ENCODE data around the gene ARV1.

The ARV1 gene

GRCh38 chr1:230937371-230937770, 41.5 kb upstream of the ARV1 start:
- no peak overlapping the region for H2AFZ ChIP-seq
- H3K9me3 ChIP-seq (ENCODE audit: control insufficient read depth, low read length) = no peaks in the 10 kb centered on the region
- H3K4me3 ChIP-seq (ENCODE audit: low read depth, low read length) = no peak overlapping the region
- no peaks in the 10 kb centered on the region for H3K36me3 ChIP-seq (ENCODE audit: control insufficient read depth, insufficient read depth, low read length)
- no peaks in the 10 kb centered on the region for H3K79me2 ChIP-seq
- no peaks in the 10 kb centered on the region for H3K27me3 ChIP-seq (ENCODE audit: control insufficient read depth, insufficient read depth, low read length)
- no peak overlapping the region for H3K4me2 ChIP-seq (ENCODE audit: low read length)
- TF ChIP-seq CTCF (IDR thresholded peaks at IDR 0.05) = no peak
- H3K9ac ChIP-seq = no peak overlapping the region
- no peaks in the 10 kb centered on the region for H3K4me1 ChIP-seq
- H3K27ac ChIP-seq = no peak overlapping the region

- H3K27ac ChIP-seq = no peak overlapping the region
- no peaks in the 10 kb centered on the region for H3K9me3 ChIP-seq (ENCODE audit: control insufficient read depth, low read length)
- no peaks in the 10 kb centered on the region for H3K27me3 ChIP-seq (ENCODE audit: control insufficient read depth, insufficient read depth, low read length)
- no peak overlapping the region for H3K4me3 ChIP-seq (ENCODE audit: low read depth, low read length)
- H3K36me3 ChIP-seq (ENCODE audit: control insufficient read depth, insufficient read depth, low read length) = no peaks in the 10 kb centered on the region
- H3K4me2 ChIP-seq (ENCODE audit: low read length) = no peak overlapping the region
- no peak overlapping the region for H3K9ac ChIP-seq
- H3K79me2 ChIP-seq = no peaks in the 10 kb centered on the region
- TF ChIP-seq CTCF (IDR thresholded peaks at IDR 0.05) = no peak
- no peaks in the 10 kb centered on the region for H3K4me1 ChIP-seq
- H2AFZ ChIP-seq = no peak overlapping the region
These were observed 39.9 kb upstream of the ARV1 start for GRCh38 chr1:230938924-230939368.

GRCh38 chr1:230939806-230940489, 38.9 kb upstream of the ARV1 start:
- Histone ChIP-seq H3K9ac (no peak overlapping the region), H3K79me2 (no peaks in the 10 kb centered on the region), H3K4me1 (no peaks in the 10 kb centered on the region), H3K9me3 (ENCODE audit: control insufficient read depth, low read length) (no peaks in the 10 kb centered on the region), H3K4me2 (ENCODE audit: low read length) (no peak overlapping the region), H3K27ac (no peak overlapping the region), H2AFZ (no peak overlapping the region), H3K4me3 (ENCODE audit: low read depth, low read length) (no peak overlapping the region), H3K36me3 (ENCODE audit: control insufficient read depth, insufficient read depth, low read length) (no peaks in the 10 kb centered on the region), H3K27me3 (ENCODE audit: control insufficient read depth, insufficient read depth, low read length) (no peaks in the 10 kb centered on the region)
- TF ChIP-seq CTCF (IDR thresholded peaks at IDR 0.05) = no peak

- H2AFZ ChIP-seq = no peak overlapping the region
- H3K36me3 ChIP-seq (ENCODE audit: control insufficient read depth, insufficient read depth, low read length) = no peaks in the 10 kb centered on the region
- H3K4me1 ChIP-seq = no peaks in the 10 kb centered on the region
- no peak overlapping the region for H3K9ac ChIP-seq
- H3K4me3 ChIP-seq (ENCODE audit: low read depth, low read length) = no peak overlapping the region
- H3K79me2 ChIP-seq = no peaks in the 10 kb centered on the region
- no peaks in the 10 kb centered on the region for H3K27me3 ChIP-seq (ENCODE audit: control insufficient read depth, insufficient read depth, low read length)
- no peaks in the 10 kb centered on the region for H3K9me3 ChIP-seq (ENCODE audit: control insufficient read depth, low read length)
- TF ChIP-seq CTCF (IDR thresholded peaks at IDR 0.05) = no peak
- H3K27ac ChIP-seq = no peak overlapping the region
- no peak overlapping the region for H3K4me2 ChIP-seq (ENCODE audit: low read length)
These were observed 38.0 kb upstream of the ARV1 start for GRCh38 chr1:230940848-230941247.

GRCh38 chr1:230943048-230943593, 35.8 kb upstream of the ARV1 start:
- Histone ChIP-seq H3K4me3 (ENCODE audit: low read depth, low read length) (no peak overlapping the region), H3K4me2 (ENCODE audit: low read length) (no peak overlapping the region), H3K9ac (no peak overlapping the region), H3K4me1 (no peaks in the 10 kb centered on the region), H3K27ac (no peak overlapping the region), H3K27me3 (ENCODE audit: control insufficient read depth, insufficient read depth, low read length) (no peaks in the 10 kb centered on the region), H3K79me2 (no peaks in the 10 kb centered on the region), H3K36me3 (ENCODE audit: control insufficient read depth, insufficient read depth, low read length) (no peaks in the 10 kb centered on the region), H3K9me3 (ENCODE audit: control insufficient read depth, low read length) (no peaks in the 10 kb centered on the region), H2AFZ (no peak overlapping the region)
- TF ChIP-seq CTCF (IDR thresholded peaks at IDR 0.05) = no peak

All from parathyroid adenoma (tissue), 2 donors.